ENCODE measurements around the gene PIH1D2. TPM values are rescaled to one million over a fixed set of nuclear protein-coding genes. Genes with fewer than 3 reads are reported as not detected.

PIH1D2 gene
- total and polyA plus RNA-seq, 2 donors from 2014 or later, result 6.6 to 7.5 TPM

DNA sequence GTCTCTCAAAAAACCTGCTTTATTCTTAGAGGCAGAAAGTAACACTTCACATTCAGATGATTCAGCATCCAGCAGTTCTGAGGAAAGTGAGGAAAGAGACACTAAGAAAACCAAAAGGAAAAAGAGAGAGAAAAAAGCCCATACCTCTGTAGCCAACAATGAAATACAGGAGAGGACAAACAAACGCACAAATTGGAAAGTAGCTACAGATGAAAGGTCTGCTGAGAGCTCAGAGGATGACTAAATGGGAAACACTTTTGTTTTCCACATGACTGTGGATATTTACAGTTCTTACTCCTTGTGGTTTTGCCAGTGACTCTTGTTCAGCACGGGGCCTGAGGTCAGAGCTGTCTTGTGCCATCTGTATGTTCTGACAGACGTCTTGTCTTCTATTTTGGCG lies 8.9 kb upstream of the PIH1D2 start:
- DNase-seq (no peak), FAIRE-seq (no peak)
- H3K9ac ChIP-seq (ENCODE audit: low read length in 3 of 3), result no peak overlapping the region
- TF ChIP-seq, protein P1, sequence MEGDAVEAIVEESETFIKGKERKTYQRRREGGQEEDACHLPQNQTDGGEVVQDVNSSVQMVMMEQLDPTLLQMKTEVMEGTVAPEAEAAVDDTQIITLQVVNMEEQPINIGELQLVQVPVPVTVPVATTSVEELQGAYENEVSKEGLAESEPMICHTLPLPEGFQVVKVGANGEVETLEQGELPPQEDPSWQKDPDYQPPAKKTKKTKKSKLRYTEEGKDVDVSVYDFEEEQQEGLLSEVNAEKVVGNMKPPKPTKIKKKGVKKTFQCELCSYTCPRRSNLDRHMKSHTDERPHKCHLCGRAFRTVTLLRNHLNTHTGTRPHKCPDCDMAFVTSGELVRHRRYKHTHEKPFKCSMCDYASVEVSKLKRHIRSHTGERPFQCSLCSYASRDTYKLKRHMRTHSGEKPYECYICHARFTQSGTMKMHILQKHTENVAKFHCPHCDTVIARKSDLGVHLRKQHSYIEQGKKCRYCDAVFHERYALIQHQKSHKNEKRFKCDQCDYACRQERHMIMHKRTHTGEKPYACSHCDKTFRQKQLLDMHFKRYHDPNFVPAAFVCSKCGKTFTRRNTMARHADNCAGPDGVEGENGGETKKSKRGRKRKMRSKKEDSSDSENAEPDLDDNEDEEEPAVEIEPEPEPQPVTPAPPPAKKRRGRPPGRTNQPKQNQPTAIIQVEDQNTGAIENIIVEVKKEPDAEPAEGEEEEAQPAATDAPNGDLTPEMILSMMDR (IDR thresholded peaks at IDR 0.05; ENCODE audit: borderline replicate concordance, extremely low read depth, insufficient read depth), result no peak
- intact Hi-C loops (cut with DNase I), result no loop called here
- H3K36me3 ChIP-seq (ENCODE audit: control insufficient read depth in 2 of 3, insufficient read depth in 3 of 3, low read length in 3 of 3), result peaks cover 2 to 42% (median 20%) of the 10 kb centered on the region in 3 donors
- no peaks in the 10 kb centered on the region for H3K27me3 ChIP-seq (ENCODE audit: control insufficient read depth, insufficient read depth, low read length)
- H3K27ac ChIP-seq (ENCODE audit: low read depth in 2 of 2, low read length in 2 of 2), result no peak overlapping the region
- H3K4me1 ChIP-seq (ENCODE audit: control insufficient read depth in 2 of 3, insufficient read depth in 2 of 3, low read depth in 1 of 3, low read length in 3 of 3), result peaks cover 3 to 9% (median 6%) of the 10 kb centered on the region in 3 donors
- no peaks in the 10 kb centered on the region for H3K9me3 ChIP-seq (ENCODE audit: control insufficient read depth in 2 of 3, insufficient read depth in 1 of 3, low read length in 3 of 3)
- H3K4me3 ChIP-seq (ENCODE audit: low read length in 3 of 3), result no peak overlapping the region

DNA sequence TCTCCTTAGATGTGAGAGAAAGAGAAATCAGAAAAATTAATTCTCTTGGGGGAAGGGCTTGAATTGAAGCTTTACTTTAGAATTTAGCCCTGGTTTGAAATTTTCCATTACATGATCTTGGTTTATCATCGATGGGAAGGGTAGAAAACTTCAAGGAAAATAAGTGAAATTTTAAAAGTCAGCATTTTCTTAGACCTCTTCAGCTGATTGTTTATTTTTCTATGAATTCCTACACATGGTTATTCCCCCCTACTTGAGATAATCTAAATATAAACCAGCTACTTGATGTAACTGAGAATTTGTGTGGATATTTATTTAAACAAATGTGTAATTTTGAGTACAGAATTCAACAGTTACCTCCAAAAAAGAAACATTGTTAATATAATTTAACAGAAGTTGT lies 10.9 kb downstream of the PIH1D2 start:
- H3K27ac ChIP-seq (ENCODE audit: low read depth in 2 of 2, low read length in 2 of 2), result no peak overlapping the region
- H3K36me3 ChIP-seq (ENCODE audit: control insufficient read depth in 2 of 3, insufficient read depth in 3 of 3, low read length in 3 of 3), result peaks cover 0 to 27% (median 4%) of the 10 kb centered on the region in 3 donors
- H3K4me3 ChIP-seq (ENCODE audit: low read length in 3 of 3), result no peak overlapping the region
- H3K27me3 ChIP-seq (ENCODE audit: control insufficient read depth, insufficient read depth, low read length), result no peaks in the 10 kb centered on the region
- FAIRE-seq (no peak), DNase-seq (no peak)
- no peaks in the 10 kb centered on the region for H3K4me1 ChIP-seq (ENCODE audit: control insufficient read depth in 2 of 3, insufficient read depth in 2 of 3, low read depth in 1 of 3, low read length in 3 of 3)
- H3K9ac ChIP-seq (ENCODE audit: low read length in 3 of 3), result no peak overlapping the region
- intact Hi-C loops (cut with DNase I), result no loop called here
- no peaks in the 10 kb centered on the region for H3K9me3 ChIP-seq (ENCODE audit: control insufficient read depth in 2 of 3, insufficient read depth in 1 of 3, low read length in 3 of 3)
- TF ChIP-seq, protein P1 (IDR thresholded peaks at IDR 0.05; ENCODE audit: borderline replicate concordance, extremely low read depth, insufficient read depth), result no peak

DNA sequence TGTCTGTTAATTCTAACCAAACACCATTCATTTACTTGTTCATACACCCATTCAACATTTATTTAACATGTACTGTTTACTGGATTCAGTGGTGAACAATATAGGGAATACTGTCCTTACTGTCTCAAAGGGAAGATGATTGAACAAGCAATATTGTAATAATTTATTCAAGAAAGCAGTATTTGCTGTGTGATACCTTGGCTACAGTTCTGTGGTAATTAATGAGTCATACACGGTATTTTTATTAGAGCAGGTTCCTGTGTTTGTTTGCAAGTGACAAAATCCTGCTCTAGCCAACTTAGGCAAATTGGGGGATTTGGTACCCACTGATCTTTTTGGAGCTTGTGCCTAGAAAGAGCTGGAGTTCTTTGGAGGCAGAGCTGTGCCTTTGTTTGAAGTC lies 15.7 kb downstream of the PIH1D2 start:
- no peak for FAIRE-seq

More for the DNA sequence above, 15.7 kb downstream of the PIH1D2 start:
- Histone ChIP-seq H3K27me3 (ENCODE audit: control insufficient read depth, insufficient read depth, low read length) (no peaks in the 10 kb centered on the region), H3K4me1 (ENCODE audit: control insufficient read depth in 2 of 3, insufficient read depth in 2 of 3, low read depth in 1 of 3, low read length in 3 of 3) (no peaks in the 10 kb centered on the region), H3K27ac (ENCODE audit: low read depth in 2 of 2, low read length in 2 of 2) (no peak overlapping the region), H3K36me3 (ENCODE audit: control insufficient read depth in 2 of 3, insufficient read depth in 3 of 3, low read length in 3 of 3) (peaks cover 2 to 36% (median 3%) of the 10 kb centered on the region in 3 donors), H3K9me3 (ENCODE audit: control insufficient read depth in 2 of 3, insufficient read depth in 1 of 3, low read length in 3 of 3) (no peaks in the 10 kb centered on the region), H3K4me3 (ENCODE audit: low read length in 3 of 3) (no peak overlapping the region), H3K9ac (ENCODE audit: low read length in 3 of 3) (no peak overlapping the region)
- intact Hi-C loops (cut with DNase I), result no loop called here
- TF ChIP-seq, protein P1 (IDR thresholded peaks at IDR 0.05; ENCODE audit: borderline replicate concordance, extremely low read depth, insufficient read depth), result no peak
- DNase-seq, result no peak

Data from kidney (tissue), 14 donors.